ENCODE data around the gene EPM2AIP1. TPM values are rescaled to one million over a fixed set of nuclear protein-coding genes. Genes with fewer than 3 reads are reported as not detected.

Gene EPM2AIP1
- total and polyA plus RNA-seq, 2 of the 8 experiments (the other 6 are each of a cell fraction or from before 2014, with no cell fraction given) = 6.6 to 9.0 TPM

GRCh38 chr3:36992806-36993325, at the start of gene EPM2AIP1 (continued):
- TF ChIP-seq CHD7 (IDR thresholded peaks at IDR 0.05; ENCODE audit: insufficient replicate concordance, low read length) = no peak
- TF ChIP-seq SIN3A (conservative IDR thresholded peaks at IDR 0.05 in 1 of 2, IDR thresholded peaks at IDR 0.05 in 1 of 2; ENCODE audit: low read depth in 1 of 2, low read length in 2 of 2) = peak; percentile 73 to 78; a peak in 1 of 4 replicates
- TF ChIP-seq RBBP5 (IDR thresholded peaks at IDR 0.05; ENCODE audit: borderline replicate concordance, low read depth, low read length) = no peak; the same call in 1 of the 2 replicates
- no peak for TF ChIP-seq CHD1 (IDR thresholded peaks at IDR 0.05; ENCODE audit: low read depth, low read length)
- peak; percentile 60; the same call in 1 of the 2 replicates for TF ChIP-seq ATF2 (IDR thresholded peaks at IDR 0.05; ENCODE audit: low read length)
- peak; percentile 85 for TF ChIP-seq GTF2F1 (IDR thresholded peaks at IDR 0.05; ENCODE audit: borderline replicate concordance, low read depth, low read length)
- TF ChIP-seq TBP (IDR thresholded peaks at IDR 0.05; ENCODE audit: low read depth, low read length) = peak; percentile 90
